Epithelial cell of esophagus (primary cell): ENCODE data around the gene ZNF18.
"Not testable (repeated sequence)": the region's sequence is repeated elsewhere in the genome, so short reads cannot be mapped to it uniquely, and the experiment has no call there.

ENCODE experiments used
- DNase-seq: peaks from one replicate; pipeline ENCODE4 v3.0.0; 2010; ENCODE audit warnings: low read depth
- H3K4me3 ChIP-seq: 2 replicates; pipeline ENCODE4 v1.5.1; 2011; ENCODE audit warnings: mild to moderate bottlenecking, low read length, control low read depth
- CTCF ChIP-seq: IDR thresholded peaks from 2 replicates; pipeline ENCODE4 v1.5.1; 2011; ENCODE audit warnings: low read depth, mild to moderate bottlenecking, low read length, control low read depth, inconsistent platforms; ENCODE audit not compliant: insufficient read depth; ENCODE audit errors: missing control alignments

ZNF18 gene

GRCh38 chr17:11986942-11987329 lies 10.3 kb downstream of the ZNF18 start:
- TF ChIP-seq CTCF: peak; percentile 48
- peak; percentile 63 for DNase-seq
- H3K4me3 ChIP-seq: no peak overlapping the region

GRCh38 chr17:11986179-11986941 lies 10.9 kb downstream of the ZNF18 start:
- DNase-seq: no peak
- no peak overlapping the region for H3K4me3 ChIP-seq
- TF ChIP-seq CTCF: no peak

DNA sequence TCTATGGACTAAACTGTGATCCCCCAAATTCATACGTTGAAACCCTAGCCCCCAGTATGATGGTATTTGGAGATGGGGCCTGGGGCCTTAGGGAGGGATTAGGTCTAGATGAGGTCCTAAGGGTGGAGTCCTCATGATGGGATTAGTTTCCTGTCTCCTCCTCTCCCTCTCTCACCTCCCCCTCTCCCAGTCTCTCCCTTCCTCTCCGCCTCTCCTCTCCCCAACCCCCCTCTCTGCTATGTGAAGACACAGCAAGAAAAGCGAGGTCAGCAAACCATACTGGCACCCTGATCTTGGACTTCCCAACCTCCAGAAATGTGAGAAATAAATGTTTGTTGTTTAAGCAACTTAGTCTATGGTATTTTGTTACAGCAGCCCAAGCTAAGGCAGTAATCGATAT lies 15.4 kb downstream of the ZNF18 start:
- H3K4me3 ChIP-seq: no peak overlapping the region
- no peak for TF ChIP-seq CTCF

GRCh38 chr17:11980813-11981212 lies 16.5 kb downstream of the ZNF18 start:
- no peak overlapping the region for H3K4me3 ChIP-seq
- DNase-seq: peak; percentile 51

More for the DNA sequence above, 15.4 kb downstream of the ZNF18 start:
- no peak for DNase-seq

GRCh38 chr17:11979795-11980194 lies 17.5 kb downstream of the ZNF18 start:
- DNase-seq: no peak
- TF ChIP-seq CTCF: no peak
- no peak overlapping the region for H3K4me3 ChIP-seq

More at GRCh38 chr17:11980813-11981212, 16.5 kb downstream of the ZNF18 start:
- TF ChIP-seq CTCF: peak; percentile 49

DNA sequence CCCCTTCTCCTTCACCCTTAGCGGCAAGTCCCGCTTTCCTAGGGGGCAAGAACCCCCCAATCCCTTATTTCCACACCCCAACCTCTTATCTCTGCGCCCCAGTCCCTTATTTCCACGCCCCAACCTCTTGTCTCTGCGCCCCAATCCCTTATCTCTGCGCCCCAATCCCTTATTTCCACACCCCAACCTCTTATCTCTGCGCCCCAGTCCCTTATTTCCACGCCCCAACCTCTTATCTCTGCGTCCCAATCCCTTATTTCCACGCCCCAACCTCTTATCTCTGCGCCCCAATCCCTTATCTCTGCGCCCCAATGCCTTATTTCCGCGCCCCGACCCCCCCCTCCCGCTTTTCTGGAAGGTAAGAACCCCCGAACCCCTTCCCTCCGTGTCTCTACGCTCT lies 24.5 kb downstream of the ZNF18 start:
- not testable (repeated sequence) for H3K4me3 ChIP-seq, DNase-seq

GRCh38 chr17:11969565-11969964 lies 27.7 kb downstream of the ZNF18 start:
- H3K4me3 ChIP-seq: no peak overlapping the region
- TF ChIP-seq CTCF: no peak
- peak; percentile 83 for DNase-seq
